GM19193 (cell line): Measurements from ENCODE around the gene RASGRP1.

ENCODE experiments used
- POLR2A ChIP-seq: IDR thresholded peaks from 4 replicates; pipeline ENCODE4 v1.6.1; 2011; ENCODE audit not compliant: insufficient read depth, insufficient read length; ENCODE audit errors: extremely low read depth

The RASGRP1 gene

DNA sequence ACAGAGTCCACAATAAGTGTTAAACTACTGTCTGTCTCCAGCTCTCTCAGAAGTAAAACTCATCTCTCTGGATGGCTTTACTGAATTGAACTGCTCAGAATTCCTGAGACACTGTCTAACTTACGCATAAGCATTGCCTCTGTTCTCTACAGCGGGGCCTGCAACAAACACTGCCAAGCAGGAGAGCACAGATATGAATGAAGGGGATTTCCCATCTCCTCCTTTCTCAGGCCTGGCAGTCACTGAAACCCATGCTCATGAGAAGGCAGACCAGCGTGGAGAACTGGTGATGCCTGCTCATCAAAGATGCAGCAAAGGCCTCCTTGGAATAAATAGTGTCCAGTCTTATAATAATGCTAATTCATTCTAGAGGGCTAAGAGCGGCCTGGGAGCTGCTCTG is 10.3 kb downstream of the RASGRP1 start:
- TF ChIP-seq POLR2A, result no peak

GRCh38 chr15:38553071-38553470 is 11.5 kb downstream of the RASGRP1 start:
- no peak for TF ChIP-seq POLR2A

DNA sequence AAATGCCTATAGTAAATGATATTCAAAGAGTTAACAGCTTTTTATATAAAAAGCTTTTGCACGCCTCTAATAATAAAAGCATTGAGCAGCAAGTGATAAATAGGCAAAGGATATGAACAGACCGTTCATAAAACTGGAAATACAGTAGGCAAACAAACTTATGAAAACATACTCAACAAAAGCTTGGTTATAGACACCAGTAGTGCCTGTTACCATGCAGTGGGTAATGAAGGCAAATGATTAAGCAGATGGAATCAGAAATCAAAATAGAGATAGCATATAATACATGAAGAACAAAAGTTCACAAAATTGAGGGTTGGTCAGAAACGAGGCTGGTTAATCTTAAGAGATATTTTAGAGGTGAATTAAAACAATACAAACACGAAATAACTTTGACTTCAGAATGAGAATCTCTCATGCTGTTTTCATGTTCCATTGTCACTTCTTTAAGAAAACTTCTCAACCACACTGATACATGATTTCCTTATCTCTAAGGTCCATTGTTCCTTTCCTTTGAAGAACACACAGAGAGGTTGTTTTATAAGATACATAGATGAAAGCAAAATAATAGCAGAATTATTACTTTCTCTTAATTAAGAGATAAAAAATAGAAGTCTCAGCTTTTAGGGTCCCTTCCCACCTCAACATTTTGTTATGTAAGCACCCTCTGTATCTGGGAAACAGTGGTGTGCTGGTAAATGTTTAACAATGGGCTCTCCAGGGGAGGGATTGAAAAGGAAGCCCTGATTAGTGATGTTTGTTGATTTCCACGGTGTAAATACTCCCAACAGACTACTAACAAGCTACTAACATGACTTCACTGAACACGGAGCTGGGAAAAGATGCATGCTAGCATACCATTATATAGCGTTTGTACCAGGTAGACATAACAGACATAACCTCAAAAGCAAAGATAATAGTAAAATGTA is 12.6 kb downstream of the RASGRP1 start:
- TF ChIP-seq POLR2A, result no peak

DNA sequence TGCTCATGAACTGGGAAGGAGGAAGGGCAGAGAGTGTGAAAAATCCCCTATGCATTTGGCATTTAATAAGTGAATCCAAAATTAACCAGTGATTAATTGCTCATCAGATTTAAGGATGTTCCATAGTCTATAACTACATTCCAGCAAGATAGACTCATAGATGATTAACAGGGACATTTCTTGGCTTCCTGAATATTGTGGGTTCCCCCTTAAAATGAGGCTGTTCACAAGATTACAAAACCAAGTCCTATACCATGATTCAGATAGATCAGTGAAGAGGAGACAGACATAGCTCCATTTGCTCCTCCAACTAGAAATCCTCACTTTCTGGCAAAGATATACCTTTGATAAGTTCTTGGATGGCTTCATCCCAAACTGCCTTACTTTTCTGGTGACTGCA is 15.4 kb downstream of the RASGRP1 start:
- no peak for TF ChIP-seq POLR2A

GRCh38 chr15:38547255-38547997 is 17.2 kb downstream of the RASGRP1 start:
- no peak for TF ChIP-seq POLR2A

DNA sequence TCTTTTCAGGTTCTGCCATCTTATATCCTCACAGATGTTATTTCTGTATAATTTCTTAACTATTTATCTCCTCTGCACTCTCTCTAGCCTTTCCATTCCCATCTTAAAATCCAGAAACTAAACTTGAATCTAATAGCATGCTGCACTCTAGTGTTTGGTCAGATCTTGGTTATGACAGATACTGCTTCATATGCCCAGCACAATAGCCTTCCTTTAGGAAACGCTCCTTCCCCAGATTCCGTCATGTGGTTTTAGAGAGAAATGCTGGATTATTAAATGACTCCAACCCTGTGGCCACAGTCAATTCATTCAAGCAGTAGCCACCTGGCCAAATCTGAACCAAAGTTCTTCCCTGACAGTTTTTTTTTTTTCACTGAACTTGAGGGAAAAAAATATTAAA is 19.4 kb downstream of the RASGRP1 start:
- TF ChIP-seq POLR2A, result no peak

- no peak for TF ChIP-seq POLR2A
Measured at GRCh38 chr15:38541026-38541425, 23.6 kb downstream of the RASGRP1 start.

DNA sequence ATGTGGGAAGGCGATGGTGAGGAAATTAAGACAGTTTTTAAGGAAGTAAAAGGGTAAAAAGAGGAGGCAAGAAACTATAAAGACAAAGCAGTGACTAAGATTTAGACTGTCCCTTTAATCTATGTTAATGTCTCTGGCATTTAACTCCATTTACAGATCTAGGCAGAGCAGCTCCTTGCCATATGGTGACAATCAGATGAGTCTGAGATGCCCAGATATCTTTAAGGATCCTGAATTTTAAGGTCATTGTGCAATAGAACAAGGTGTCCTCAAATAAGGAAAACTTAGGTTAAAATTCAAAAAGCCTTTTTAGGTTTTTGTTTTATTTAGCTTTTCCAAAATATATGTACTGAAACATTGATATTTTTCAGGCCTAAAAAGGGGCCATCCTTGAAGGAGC is 24.1 kb downstream of the RASGRP1 start:
- TF ChIP-seq POLR2A, result no peak

DNA sequence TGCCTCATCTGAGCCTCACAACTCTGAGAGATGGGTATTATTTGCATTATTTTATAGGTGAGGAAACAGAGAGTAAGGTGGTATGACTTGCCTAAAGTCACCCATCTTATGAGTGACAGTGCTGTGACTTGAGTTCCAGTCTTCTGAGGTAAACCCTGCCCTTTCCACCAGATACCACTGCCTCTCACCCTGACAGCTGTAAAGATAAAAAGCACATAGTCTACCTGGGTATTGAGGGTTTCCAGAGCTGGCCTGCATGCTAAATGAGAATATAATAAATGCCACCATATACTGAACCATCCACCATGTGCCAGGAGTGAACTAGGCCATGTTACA is 25.6 kb downstream of the RASGRP1 start:
- no peak for TF ChIP-seq POLR2A

GRCh38 chr15:38538328-38539007 is 26.1 kb downstream of the RASGRP1 start:
- TF ChIP-seq POLR2A, result no peak

GRCh38 chr15:38536201-38536676 is 28.4 kb downstream of the RASGRP1 start:
- no peak for TF ChIP-seq POLR2A

GRCh38 chr15:38535491-38536200 is 29.0 kb downstream of the RASGRP1 start:
- TF ChIP-seq POLR2A, result no peak

- no peak for TF ChIP-seq POLR2A
Measured at GRCh38 chr15:38534691-38535090, 29.9 kb downstream of the RASGRP1 start.

- TF ChIP-seq POLR2A, result no peak
Measured at GRCh38 chr15:38533926-38534325, 30.7 kb downstream of the RASGRP1 start.
